Activated CD4-positive, alpha-beta T cell treated with anti-CD3 and anti-CD28 coated beads, Interleukin-2, Interleukin-6, amounts not matched to agents 100 ng/mL and 50 ng/mL, durations not matched to agents 16 hours and 8 hours (primary cell): ENCODE results near the gene ADGRF3.
"Not testable (repeated sequence)": the region's sequence is repeated elsewhere in the genome, so short reads cannot be mapped to it uniquely, and the experiment has no call there.

ENCODE experiments used
- DNase-seq: peaks from one replicate; pipeline ENCODE4 v3.0.0-alpha.2; 2020

Gene ADGRF3

GRCh38 chr2:26346454-26347053 is at the start of gene ADGRF3:
ADGRF3 (minus strand) TSS chr2:26346789; CDS start chr2:26346234, 555 bp downstream.
- DNase-seq: peak; percentile 77

- DNase-seq: no peak
Observed at GRCh38 chr2:26395394-26395793, 48.8 kb upstream of the ADGRF3 start.

- DNase-seq: no peak
Observed at GRCh38 chr2:26394694-26395093, 48.1 kb upstream of the ADGRF3 start.

GRCh38 chr2:26387189-26387588 is 40.6 kb upstream of the ADGRF3 start:
- DNase-seq: no peak

GRCh38 chr2:26384597-26384996 is 38.0 kb upstream of the ADGRF3 start:
- no peak for DNase-seq

GRCh38 chr2:26384183-26384582 is 37.6 kb upstream of the ADGRF3 start:
- DNase-seq: no peak

- DNase-seq: no peak
Observed at GRCh38 chr2:26382564-26382963, 36.0 kb upstream of the ADGRF3 start.

GRCh38 chr2:26380281-26380680 is 33.7 kb upstream of the ADGRF3 start:
- DNase-seq: no peak

GRCh38 chr2:26376799-26377198 is 30.2 kb upstream of the ADGRF3 start:
- DNase-seq: no peak

GRCh38 chr2:26370909-26371308 is 24.3 kb upstream of the ADGRF3 start:
- DNase-seq: not testable (repeated sequence)

- DNase-seq: not testable (repeated sequence)
Observed at GRCh38 chr2:26369664-26370063, 23.1 kb upstream of the ADGRF3 start.

GRCh38 chr2:26366957-26367356 is 20.4 kb upstream of the ADGRF3 start:
- DNase-seq: no peak

- no peak for DNase-seq
Observed at GRCh38 chr2:26364669-26365068, 18.1 kb upstream of the ADGRF3 start.

- DNase-seq: no peak
Observed at GRCh38 chr2:26363958-26364357, 17.4 kb upstream of the ADGRF3 start.

GRCh38 chr2:26363323-26363722 is 16.7 kb upstream of the ADGRF3 start:
- peak; percentile 34 for DNase-seq

- no peak for DNase-seq
Observed at GRCh38 chr2:26359886-26360473, 13.4 kb upstream of the ADGRF3 start.

- no peak for DNase-seq
Observed at GRCh38 chr2:26356771-26357170, 10.2 kb upstream of the ADGRF3 start.

- no peak for DNase-seq
Observed at GRCh38 chr2:26356111-26356510, 9.5 kb upstream of the ADGRF3 start.

GRCh38 chr2:26355038-26355995 is 8.7 kb upstream of the ADGRF3 start:
- DNase-seq: peak; percentile 17

- DNase-seq: not testable (repeated sequence)
Observed at GRCh38 chr2:26354469-26354868, 7.9 kb upstream of the ADGRF3 start.

- peak; percentile 57 for DNase-seq
Observed at GRCh38 chr2:26352892-26353291, 6.3 kb upstream of the ADGRF3 start.

GRCh38 chr2:26351375-26352090 is 4.9 kb upstream of the ADGRF3 start:
- no peak for DNase-seq

GRCh38 chr2:26349690-26350089 is 3.1 kb upstream of the ADGRF3 start:
- DNase-seq: no peak
